Germinal center (tissue), 1 donor: Measurements from ENCODE around the gene CROCC2.

Source experiments
- DNase-seq: peaks from one replicate; pipeline ENCODE4 v3.0.0; 2012; ENCODE audit warnings: mixed read lengths, low spot score

CROCC2 gene

GRCh38 chr2:240875228-240876034, 30.7 kb upstream of the CROCC2 start:
- no peak for DNase-seq

GRCh38 chr2:240876035-240876474, 30.1 kb upstream of the CROCC2 start:
- no peak for DNase-seq

- DNase-seq = no peak
These were observed 29.5 kb upstream of the CROCC2 start for GRCh38 chr2:240876475-240877251.

GRCh38 chr2:240877460-240878340, 28.4 kb upstream of the CROCC2 start:
- no peak for DNase-seq

- no peak for DNase-seq
These were observed 27.7 kb upstream of the CROCC2 start for GRCh38 chr2:240878341-240878936.

- no peak for DNase-seq
These were observed 27.0 kb upstream of the CROCC2 start for GRCh38 chr2:240879105-240879504.

GRCh38 chr2:240881913-240882312, 24.2 kb upstream of the CROCC2 start:
- DNase-seq = no peak

- no peak for DNase-seq
These were observed 21.9 kb upstream of the CROCC2 start for GRCh38 chr2:240884221-240884620.

- no peak for DNase-seq
These were observed 21.4 kb upstream of the CROCC2 start for GRCh38 chr2:240884745-240885144.

- DNase-seq = no peak
These were observed 20.6 kb upstream of the CROCC2 start for GRCh38 chr2:240885566-240885965.

GRCh38 chr2:240886023-240886565, 20.0 kb upstream of the CROCC2 start:
- DNase-seq = no peak

- DNase-seq = no peak
These were observed 19.2 kb upstream of the CROCC2 start for GRCh38 chr2:240886678-240887609.

- no peak for DNase-seq
These were observed 18.5 kb upstream of the CROCC2 start for GRCh38 chr2:240887631-240888030.

- DNase-seq = no peak
These were observed 17.8 kb upstream of the CROCC2 start for GRCh38 chr2:240888130-240888889.

- DNase-seq = no peak
These were observed 17.1 kb upstream of the CROCC2 start for GRCh38 chr2:240888890-240889573.

GRCh38 chr2:240889601-240890560, 16.3 kb upstream of the CROCC2 start:
- no peak for DNase-seq

- DNase-seq = no peak
These were observed 15.4 kb upstream of the CROCC2 start for GRCh38 chr2:240890691-240891090.
